Thoracic aorta (tissue), 2 donors: ENCODE data around the gene GADD45GIP1. TPM values are rescaled to one million over a fixed set of nuclear protein-coding genes. Genes with fewer than 3 reads are reported as not detected.
"Not testable (repeated sequence)": the region's sequence is repeated elsewhere in the genome, so short reads cannot be mapped to it uniquely, and the experiment has no call there.

Experiments used
- ATAC-seq: fragments of 150-250 bp; one replicate; pipeline ENCODE4 v1.8.0; 2017; ENCODE audit warnings: low read depth; ENCODE audit not compliant: insufficient number of reproducible peaks, low FRiP score
- DNase-seq: peaks from one replicate; pipeline ENCODE4 v3.0.0-alpha.2; 2020; ENCODE audit warnings: low spot score
- H3K27ac ChIP-seq, 2 donors: fragments of 200-600 bp; sonication (generic); 1 replicate in 1 of 2; 2 replicates in 1 of 2; pipeline ENCODE4 v1.5.1; 2016; ENCODE audit warnings: mild to moderate bottlenecking in 2 of 2, moderate library complexity in 2 of 2
- H3K27me3 ChIP-seq: fragments of 200-600 bp; sonication (generic); replicated peaks from 2 replicates; pipeline ENCODE4 v1.6.0; 2016; ENCODE audit warnings: mild to moderate bottlenecking; ENCODE audit not compliant: insufficient read depth
- H3K36me3 ChIP-seq: fragments of 200-600 bp; sonication (generic); one replicate; pipeline ENCODE4 v1.5.1; 2016
- H3K4me1 ChIP-seq, 2 donors: fragments of 200-600 bp; sonication (generic); 1 replicate in 1 of 2; 2 replicates in 1 of 2; pipeline versions ENCODE4 v1.5.1 to v1.6.0; 2016; ENCODE audit warnings: low read depth in 2 of 2, mild to moderate bottlenecking in 1 of 2; ENCODE audit not compliant: control insufficient read depth in 1 of 2
- H3K4me3 ChIP-seq: fragments of 200-600 bp; sonication (generic); 2 replicates; pipeline ENCODE4 v1.5.1; 2016; ENCODE audit warnings: mild to moderate bottlenecking
- H3K9me3 ChIP-seq: fragments of 200-600 bp; sonication (generic); 2 replicates; pipeline ENCODE4 v1.5.1; 2016
- total RNA-seq, 2 donors: library from RNA; depleted of rRNA; stranded (reverse); fragments of >200 nt; gene quantifications; one replicate each; pipeline versions ENCODE4 v1.1.0 to v1.2.3, GENCODE V29; 2016
- TF ChIP-seq, protein P1 (sequence below): fragments of 200-600 bp; sonication (generic); IDR thresholded peaks from one replicate; pipeline ENCODE4 v1.5.1; 2019; ENCODE audit warnings: antibody characterized with exemption

Gene GADD45GIP1
- total RNA-seq, 2 donors from 2014 or later: 30.2 to 42.8 TPM

GRCh38 chr19:12955996-12956395 lies 1.0 kb downstream of the GADD45GIP1 start:
- Histone ChIP-seq H3K4me3 (peak overlapping the region; percentile 96), H3K36me3 (peaks cover 16% of the 10 kb centered on the region), H3K27me3 (no peaks in the 10 kb centered on the region), H3K9me3 (no peaks in the 10 kb centered on the region), H3K4me1 (peaks cover 19 to 50% of the 10 kb centered on the region in 2 donors), H3K27ac (peak overlapping the region; percentile 92 to 95)
- TF ChIP-seq, protein P1, sequence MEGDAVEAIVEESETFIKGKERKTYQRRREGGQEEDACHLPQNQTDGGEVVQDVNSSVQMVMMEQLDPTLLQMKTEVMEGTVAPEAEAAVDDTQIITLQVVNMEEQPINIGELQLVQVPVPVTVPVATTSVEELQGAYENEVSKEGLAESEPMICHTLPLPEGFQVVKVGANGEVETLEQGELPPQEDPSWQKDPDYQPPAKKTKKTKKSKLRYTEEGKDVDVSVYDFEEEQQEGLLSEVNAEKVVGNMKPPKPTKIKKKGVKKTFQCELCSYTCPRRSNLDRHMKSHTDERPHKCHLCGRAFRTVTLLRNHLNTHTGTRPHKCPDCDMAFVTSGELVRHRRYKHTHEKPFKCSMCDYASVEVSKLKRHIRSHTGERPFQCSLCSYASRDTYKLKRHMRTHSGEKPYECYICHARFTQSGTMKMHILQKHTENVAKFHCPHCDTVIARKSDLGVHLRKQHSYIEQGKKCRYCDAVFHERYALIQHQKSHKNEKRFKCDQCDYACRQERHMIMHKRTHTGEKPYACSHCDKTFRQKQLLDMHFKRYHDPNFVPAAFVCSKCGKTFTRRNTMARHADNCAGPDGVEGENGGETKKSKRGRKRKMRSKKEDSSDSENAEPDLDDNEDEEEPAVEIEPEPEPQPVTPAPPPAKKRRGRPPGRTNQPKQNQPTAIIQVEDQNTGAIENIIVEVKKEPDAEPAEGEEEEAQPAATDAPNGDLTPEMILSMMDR: no peak
- no peak for DNase-seq
- no peak for ATAC-seq

- H3K4me1 ChIP-seq: peaks cover 19 to 50% of the 10 kb centered on the region in 2 donors
- H3K27me3 ChIP-seq, ATAC-seq, DNase-seq, H3K9me3 ChIP-seq: not testable (repeated sequence)
- H3K27ac ChIP-seq: peak overlapping the region; percentile 92 to 95
- peak overlapping the region; percentile 96 for H3K4me3 ChIP-seq
- peaks cover 20% of the 10 kb centered on the region for H3K36me3 ChIP-seq
Measured at GRCh38 chr19:12955575-12955974, 1.4 kb downstream of the GADD45GIP1 start.

DNA sequence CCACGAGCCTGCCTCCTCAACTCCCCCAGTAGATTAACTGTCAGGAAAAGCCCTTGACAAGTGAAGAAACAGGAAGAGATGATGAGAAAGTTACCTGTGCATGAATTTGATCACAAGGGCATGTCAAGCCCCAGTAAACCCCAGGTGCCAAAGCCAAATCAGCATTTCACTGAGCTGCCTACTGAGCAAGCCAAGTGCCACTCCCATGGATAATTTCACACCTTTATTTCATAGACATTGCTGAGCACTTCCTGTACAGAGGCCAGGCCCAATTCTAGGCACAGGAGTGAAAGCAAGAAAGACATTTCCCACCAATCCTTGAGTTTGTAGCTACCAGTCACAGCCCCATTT lies 2.4 kb downstream of the GADD45GIP1 start:
- ATAC-seq (no peak), DNase-seq (no peak)
- TF ChIP-seq, protein P1: no peak
- Histone ChIP-seq H3K4me3 (no peak overlapping the region), H3K27me3 (no peaks in the 10 kb centered on the region), H3K4me1 (peaks cover 19 to 50% of the 10 kb centered on the region in 2 donors), H3K9me3 (no peaks in the 10 kb centered on the region), H3K27ac (peak overlapping the region; percentile 93 to 95), H3K36me3 (peaks cover 29% of the 10 kb centered on the region)

DNA sequence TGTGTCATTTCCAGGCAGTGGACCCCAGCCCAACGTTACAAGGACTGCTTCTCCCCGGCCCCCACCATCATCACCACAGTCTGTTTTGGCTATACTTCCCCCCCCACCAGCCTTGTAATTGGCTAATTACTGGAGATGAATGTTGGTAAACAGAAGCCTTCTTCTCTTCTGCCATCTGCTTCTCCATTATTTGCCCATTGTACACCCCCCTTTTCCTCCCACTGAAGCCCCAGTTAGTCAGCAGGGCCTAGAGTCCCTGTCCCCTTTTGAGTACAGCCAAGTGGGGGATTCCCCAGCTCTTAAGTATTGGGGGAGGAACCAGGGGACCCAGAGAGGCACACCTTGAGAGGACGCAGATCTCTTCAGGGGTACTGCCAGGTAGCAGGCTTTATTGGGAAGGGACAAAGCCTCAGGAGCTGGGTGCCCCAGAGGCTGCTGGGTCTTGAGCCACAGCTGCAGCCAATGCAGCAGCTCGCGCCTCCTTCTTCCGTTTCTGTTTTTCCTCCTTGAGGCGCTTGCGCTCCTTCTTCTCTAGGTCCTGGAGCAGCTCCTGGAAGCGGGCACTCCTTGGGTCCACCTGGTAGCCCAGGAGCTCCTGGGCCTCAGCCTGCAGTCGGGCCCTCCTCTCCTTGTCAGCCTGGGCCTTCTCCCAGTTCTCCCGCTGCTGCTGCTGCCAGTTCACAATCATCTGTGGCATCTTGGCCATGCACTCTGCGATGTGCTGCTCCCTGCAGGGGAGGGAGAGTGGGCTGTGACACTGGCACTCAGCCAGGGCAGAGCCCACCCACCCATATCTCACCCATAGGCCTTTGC lies 3.0 kb downstream of the GADD45GIP1 start:
- Histone ChIP-seq H3K27me3 (no peaks in the 10 kb centered on the region), H3K4me1 (peaks cover 19 to 50% of the 10 kb centered on the region in 2 donors), H3K36me3 (peaks cover 34% of the 10 kb centered on the region), H3K27ac (peak overlapping the region; percentile 80 to 93), H3K4me3 (no peak overlapping the region), H3K9me3 (no peaks in the 10 kb centered on the region)
- DNase-seq (no peak), ATAC-seq (no peak)
- TF ChIP-seq, protein P1: no peak

- H3K9me3 ChIP-seq: no peaks in the 10 kb centered on the region
- peaks cover 42% of the 10 kb centered on the region for H3K36me3 ChIP-seq
- TF ChIP-seq, protein P1: no peak
- DNase-seq: no peak
- peak overlapping the region; percentile 80 to 93 for H3K27ac ChIP-seq
- H3K4me3 ChIP-seq: no peak overlapping the region
- H3K4me1 ChIP-seq: peaks cover 19 to 50% of the 10 kb centered on the region in 2 donors
- no peaks in the 10 kb centered on the region for H3K27me3 ChIP-seq
- no peak for ATAC-seq
Measured at GRCh38 chr19:12953138-12953798, 3.8 kb downstream of the GADD45GIP1 start.
